ENCODE measurements around the gene RNFT1.
"Not testable (repeated sequence)": the region's sequence is repeated elsewhere in the genome, so short reads cannot be mapped to it uniquely, and the experiment has no call there.

Gene RNFT1, protein sequence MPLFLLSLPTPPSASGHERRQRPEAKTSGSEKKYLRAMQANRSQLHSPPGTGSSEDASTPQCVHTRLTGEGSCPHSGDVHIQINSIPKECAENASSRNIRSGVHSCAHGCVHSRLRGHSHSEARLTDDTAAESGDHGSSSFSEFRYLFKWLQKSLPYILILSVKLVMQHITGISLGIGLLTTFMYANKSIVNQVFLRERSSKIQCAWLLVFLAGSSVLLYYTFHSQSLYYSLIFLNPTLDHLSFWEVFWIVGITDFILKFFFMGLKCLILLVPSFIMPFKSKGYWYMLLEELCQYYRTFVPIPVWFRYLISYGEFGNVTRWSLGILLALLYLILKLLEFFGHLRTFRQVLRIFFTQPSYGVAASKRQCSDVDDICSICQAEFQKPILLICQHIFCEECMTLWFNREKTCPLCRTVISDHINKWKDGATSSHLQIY

GRCh38 chr17:59964482-59965328 lies at the start of gene RNFT1:
Gene RNFT1 (minus strand): TSS chr17:59964740. CDS start chr17:59964663, 77 bp downstream.
- peak; percentile 86 to 97 for DNase-seq

- DNase-seq = not testable (repeated sequence)
Observed at GRCh38 chr17:60009326-60009725, 44.8 kb upstream of the RNFT1 start.

- DNase-seq = not testable (repeated sequence)
Observed at GRCh38 chr17:60008377-60008776, 43.8 kb upstream of the RNFT1 start.

DNA sequence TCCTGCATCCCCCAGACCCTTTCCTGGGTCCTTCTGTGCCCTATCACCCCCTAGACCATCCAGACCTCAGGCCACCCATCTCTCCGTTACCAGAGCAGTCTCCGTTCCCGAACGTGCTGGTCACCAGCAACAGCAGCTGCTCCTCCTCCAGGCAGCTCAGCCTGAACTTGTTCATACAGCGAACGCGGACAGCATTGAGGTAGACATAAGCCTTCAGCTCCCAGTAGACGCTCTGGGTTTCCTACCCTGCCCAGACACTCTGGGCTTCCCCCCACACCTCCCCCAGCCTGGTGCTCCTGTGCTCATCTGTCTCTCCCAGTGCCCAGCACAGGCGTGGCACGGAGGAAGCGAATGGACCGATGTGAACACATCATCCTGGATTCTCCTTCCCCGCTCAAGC lies 41.6 kb upstream of the RNFT1 start:
- DNase-seq = no peak

- DNase-seq = not testable (repeated sequence)
Observed at GRCh38 chr17:60004561-60004960, 40.0 kb upstream of the RNFT1 start.

DNA sequence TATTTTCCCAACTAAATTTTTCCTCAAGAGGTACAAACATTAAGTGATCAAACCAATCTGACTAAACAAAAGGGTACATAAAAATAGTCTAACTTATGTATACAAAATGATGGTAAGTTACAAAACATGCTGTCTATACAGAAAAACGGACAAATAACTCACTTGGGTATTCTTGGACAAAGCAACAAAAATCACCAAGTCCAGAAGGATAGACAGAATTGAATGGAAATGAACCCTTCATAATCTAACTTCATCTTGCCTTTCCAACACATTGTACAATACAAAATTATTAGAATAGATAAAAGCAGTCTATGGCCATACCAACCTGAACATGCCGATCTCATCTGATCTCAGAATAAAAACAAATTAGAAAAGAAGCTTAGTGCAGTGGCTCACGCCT lies 37.9 kb upstream of the RNFT1 start:
- not testable (repeated sequence) for DNase-seq

- not testable (repeated sequence) for DNase-seq
Observed at GRCh38 chr17:59996608-59997007, 32.1 kb upstream of the RNFT1 start.

- not testable (repeated sequence) for DNase-seq
Observed at GRCh38 chr17:59975166-59975565, 10.6 kb upstream of the RNFT1 start.

DNA sequence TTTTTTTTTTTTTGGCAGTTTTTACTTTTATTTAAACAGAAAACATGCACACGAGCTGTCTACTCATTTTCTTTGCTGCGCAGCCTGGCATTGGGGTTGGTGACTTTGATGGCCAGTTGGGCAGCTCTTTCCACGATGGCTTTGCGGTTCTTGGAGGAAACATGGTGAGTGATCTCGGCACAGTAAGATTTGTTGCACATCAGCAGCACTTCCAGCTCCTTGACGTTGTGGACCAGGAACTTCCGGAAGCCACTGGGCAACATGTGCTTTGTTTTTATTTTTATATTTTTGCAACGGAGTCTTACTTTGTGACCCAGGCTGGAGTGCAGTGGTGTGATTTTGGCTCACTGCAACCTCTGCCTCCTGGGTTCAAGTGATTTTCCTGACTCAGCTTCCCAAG lies 8.9 kb upstream of the RNFT1 start:
- DNase-seq = not testable (repeated sequence)

DNA sequence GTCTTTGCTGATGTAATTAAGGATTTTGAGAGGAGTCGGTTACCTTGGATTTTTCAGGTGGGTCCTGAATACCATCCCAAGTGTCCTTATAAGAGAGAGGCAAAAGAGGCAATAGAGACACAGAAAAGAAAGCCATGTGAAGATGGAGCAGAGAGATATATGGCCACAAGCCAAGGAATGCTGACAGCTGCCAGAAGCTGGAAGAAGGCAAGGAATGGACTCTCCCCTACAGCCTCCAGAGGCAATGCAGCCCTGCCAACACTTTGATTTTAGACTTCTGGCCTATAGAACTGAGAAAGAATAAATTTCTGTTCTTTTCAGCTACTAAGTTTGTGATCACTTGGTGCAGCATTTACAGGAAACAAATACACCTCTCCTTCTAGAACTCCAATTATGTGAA lies 8.2 kb upstream of the RNFT1 start:
- DNase-seq = no peak

GRCh38 chr17:59971771-59972170 lies 7.2 kb upstream of the RNFT1 start:
- DNase-seq = not testable (repeated sequence)

GRCh38 chr17:59963738-59964481 lies 630 bp downstream of the RNFT1 start:
- DNase-seq = peak; percentile 35 to 43

DNA sequence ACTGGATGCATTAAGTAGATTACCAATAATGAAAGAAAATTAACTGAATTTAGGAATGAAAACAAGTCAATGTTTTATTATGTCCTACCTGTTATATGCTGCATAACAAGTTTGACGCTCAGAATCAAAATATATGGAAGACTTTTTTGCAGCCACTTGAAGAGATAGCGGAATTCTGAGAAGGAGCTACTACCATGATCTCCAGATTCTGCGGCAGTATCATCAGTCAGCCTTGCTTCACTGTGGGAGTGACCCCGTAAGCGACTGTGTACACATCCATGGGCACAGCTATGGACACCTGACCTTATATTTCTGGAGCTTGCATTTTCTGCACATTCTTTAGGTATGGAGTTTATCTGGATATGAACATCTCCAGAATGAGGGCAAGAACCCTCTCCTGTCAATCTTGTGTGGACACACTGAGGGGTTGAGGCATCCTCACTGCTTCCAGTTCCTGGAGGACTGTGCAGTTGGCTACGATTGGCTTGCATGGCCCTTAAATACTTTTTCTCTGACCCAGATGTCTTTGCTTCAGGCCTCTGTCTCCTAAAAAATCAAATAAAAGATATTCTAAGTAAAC lies 1.7 kb downstream of the RNFT1 start:
- DNase-seq = no peak

DNA sequence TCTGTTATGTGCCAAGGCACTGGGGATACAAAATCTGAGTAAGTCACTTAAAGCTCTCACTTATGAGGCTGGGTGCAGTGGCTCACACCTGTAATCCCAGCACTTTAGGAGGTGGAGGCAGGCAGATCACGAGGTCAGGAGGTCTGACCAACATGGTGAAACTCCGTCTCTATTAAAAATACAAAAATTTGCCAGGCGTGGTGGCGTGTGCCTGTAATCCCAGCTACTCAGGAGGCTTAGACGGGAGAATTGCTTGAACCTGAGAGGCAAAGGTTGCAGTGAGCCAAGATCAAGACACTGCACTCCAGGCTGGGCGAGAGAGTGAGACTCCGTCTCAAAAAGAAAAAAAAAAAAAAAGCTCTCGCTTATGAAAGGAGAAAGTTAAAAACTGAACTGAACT lies 5.0 kb downstream of the RNFT1 start:
- not testable (repeated sequence) for DNase-seq

GRCh38 chr17:59954856-59955255 lies 9.7 kb downstream of the RNFT1 start:
- DNase-seq = no peak

GRCh38 chr17:59950049-59950448 lies 14.5 kb downstream of the RNFT1 start:
- no peak for DNase-seq

GRCh38 chr17:59947310-59947709 lies 17.2 kb downstream of the RNFT1 start:
- not testable (repeated sequence) for DNase-seq

DNA sequence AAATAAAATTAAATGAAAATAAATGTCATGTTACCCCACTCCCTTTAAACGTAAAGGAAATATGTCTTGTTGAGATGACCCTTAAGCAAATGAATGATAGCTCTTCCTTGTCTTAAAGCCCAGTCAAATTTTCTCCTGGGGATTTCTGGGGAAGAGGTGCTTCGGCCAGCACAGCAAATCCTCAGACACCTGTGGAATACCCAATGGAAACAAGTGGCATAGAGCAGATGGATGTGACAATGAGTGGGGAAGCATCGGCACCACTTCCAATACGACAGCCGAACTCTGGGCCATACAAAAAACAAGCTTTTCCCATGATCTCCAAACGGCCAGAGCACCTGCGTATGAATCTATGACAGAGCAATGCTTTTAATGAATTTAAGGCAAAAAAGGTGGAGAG lies 18.1 kb downstream of the RNFT1 start:
- DNase-seq = not testable (repeated sequence)

DNA sequence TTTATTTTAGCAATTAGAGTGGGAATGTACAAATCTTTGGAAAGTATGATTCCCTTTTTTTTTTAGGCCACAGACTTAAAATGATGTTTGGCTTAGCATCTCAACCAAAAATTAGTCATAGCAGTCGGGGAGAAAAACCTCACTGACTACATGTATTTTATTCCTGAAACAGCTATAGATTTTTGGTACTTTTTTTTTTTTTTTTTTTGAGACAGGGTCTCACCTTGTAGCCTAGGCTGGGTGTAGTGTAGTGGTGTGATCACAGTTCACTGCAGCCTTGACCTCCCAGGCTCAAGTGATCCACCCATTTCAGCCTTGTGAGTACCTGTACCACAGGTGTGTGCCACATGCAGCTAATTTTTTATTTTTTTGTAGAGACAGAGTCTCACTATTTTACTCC lies 23.4 kb downstream of the RNFT1 start:
- no peak for DNase-seq

GRCh38 chr17:59940697-59941096 lies 23.8 kb downstream of the RNFT1 start:
- DNase-seq = peak in 1 of 2 experiments; percentile 44

DNA sequence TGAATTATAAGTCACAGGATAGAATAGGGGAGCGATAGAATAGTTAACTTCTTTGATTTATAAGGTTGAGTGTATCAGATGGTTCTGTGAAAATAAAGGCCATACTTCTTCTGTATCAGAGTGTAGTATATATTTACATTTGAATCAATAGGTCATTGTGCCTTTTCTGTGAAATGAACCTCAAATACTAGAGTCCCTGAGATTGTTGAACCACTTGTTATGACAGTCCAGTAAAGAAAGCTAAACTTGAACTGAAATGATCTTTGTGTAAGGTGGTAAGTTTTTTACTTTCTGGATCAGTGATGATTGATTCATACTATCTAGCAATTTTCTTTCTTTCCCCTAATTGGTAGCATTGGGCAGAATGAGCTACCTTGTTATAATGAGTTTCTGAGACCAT lies 31.2 kb downstream of the RNFT1 start:
- DNase-seq = not testable (repeated sequence)

- not testable (repeated sequence) for DNase-seq
Observed at GRCh38 chr17:59930768-59931167, 33.8 kb downstream of the RNFT1 start.

- not testable (repeated sequence) for DNase-seq
Observed at GRCh38 chr17:59930121-59930520, 34.4 kb downstream of the RNFT1 start.
